ENCODE results near the gene DPP6.

Gene DPP6

GRCh38 chr7:154916856-154917807 lies 864.9 kb downstream of the DPP6 start:
- no peak overlapping the region for H3K4me3 ChIP-seq (ENCODE audit: low read length, poor library complexity, severe bottlenecking)
- H3K36me3 ChIP-seq (ENCODE audit: insufficient read depth, low read length): no peaks in the 10 kb centered on the region
- H3K4me2 ChIP-seq (ENCODE audit: low read depth, low read length, poor library complexity, severe bottlenecking): no peak overlapping the region
- H3K9ac ChIP-seq (ENCODE audit: low read depth, low read length, poor library complexity, severe bottlenecking): no peak overlapping the region
- no peaks in the 10 kb centered on the region for H3F3A ChIP-seq (ENCODE audit: low read depth)
- no peaks in the 10 kb centered on the region for H3K27me3 ChIP-seq (ENCODE audit: insufficient read depth, low read length, poor library complexity, severe bottlenecking)
- TF ChIP-seq, protein P1, sequence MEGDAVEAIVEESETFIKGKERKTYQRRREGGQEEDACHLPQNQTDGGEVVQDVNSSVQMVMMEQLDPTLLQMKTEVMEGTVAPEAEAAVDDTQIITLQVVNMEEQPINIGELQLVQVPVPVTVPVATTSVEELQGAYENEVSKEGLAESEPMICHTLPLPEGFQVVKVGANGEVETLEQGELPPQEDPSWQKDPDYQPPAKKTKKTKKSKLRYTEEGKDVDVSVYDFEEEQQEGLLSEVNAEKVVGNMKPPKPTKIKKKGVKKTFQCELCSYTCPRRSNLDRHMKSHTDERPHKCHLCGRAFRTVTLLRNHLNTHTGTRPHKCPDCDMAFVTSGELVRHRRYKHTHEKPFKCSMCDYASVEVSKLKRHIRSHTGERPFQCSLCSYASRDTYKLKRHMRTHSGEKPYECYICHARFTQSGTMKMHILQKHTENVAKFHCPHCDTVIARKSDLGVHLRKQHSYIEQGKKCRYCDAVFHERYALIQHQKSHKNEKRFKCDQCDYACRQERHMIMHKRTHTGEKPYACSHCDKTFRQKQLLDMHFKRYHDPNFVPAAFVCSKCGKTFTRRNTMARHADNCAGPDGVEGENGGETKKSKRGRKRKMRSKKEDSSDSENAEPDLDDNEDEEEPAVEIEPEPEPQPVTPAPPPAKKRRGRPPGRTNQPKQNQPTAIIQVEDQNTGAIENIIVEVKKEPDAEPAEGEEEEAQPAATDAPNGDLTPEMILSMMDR (conservative IDR thresholded peaks at IDR 0.05; ENCODE audit: low read length): no peak
- H3K4me1 ChIP-seq (ENCODE audit: insufficient read depth, low read length, poor library complexity, severe bottlenecking): no peaks in the 10 kb centered on the region
- no peak overlapping the region for H2AFZ ChIP-seq (ENCODE audit: low read length)
- H3K9me3 ChIP-seq (ENCODE audit: insufficient read depth, low read depth, low read length): no peaks in the 10 kb centered on the region
- no peaks in the 10 kb centered on the region for H4K20me1 ChIP-seq (ENCODE audit: insufficient read depth, low read length, poor library complexity, severe bottlenecking)
- H3K79me2 ChIP-seq (ENCODE audit: insufficient read depth, low read length): no peaks in the 10 kb centered on the region
- no peaks in the 10 kb centered on the region for H3K9me2 ChIP-seq (replicated peaks; ENCODE audit: low read depth, low read length)

DNA sequence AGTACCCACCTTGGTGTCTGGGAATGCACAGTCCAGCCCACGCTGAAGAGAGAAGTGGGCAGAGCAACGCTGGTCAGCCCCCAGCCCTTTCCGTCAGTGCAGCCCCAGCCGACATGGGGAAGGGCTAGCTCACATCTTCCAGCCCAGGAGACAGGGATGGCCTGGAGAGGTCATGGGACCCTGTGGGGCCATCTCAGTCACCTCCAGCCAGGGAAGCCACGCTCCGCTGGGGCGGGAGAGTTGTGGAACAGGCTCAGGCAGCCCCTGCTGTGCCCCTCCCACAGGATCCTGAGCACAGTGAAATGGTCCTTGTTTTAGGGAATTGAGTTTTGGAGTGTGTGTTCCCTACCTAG lies 865.6 kb downstream of the DPP6 start:
- no peaks in the 10 kb centered on the region for H3K9me3 ChIP-seq (ENCODE audit: insufficient read depth, low read depth, low read length)
- no peaks in the 10 kb centered on the region for H3K9me2 ChIP-seq (replicated peaks; ENCODE audit: low read depth, low read length)
- no peaks in the 10 kb centered on the region for H3K4me1 ChIP-seq (ENCODE audit: insufficient read depth, low read length, poor library complexity, severe bottlenecking)
- H3F3A ChIP-seq (ENCODE audit: low read depth): no peaks in the 10 kb centered on the region
- no peaks in the 10 kb centered on the region for H3K36me3 ChIP-seq (ENCODE audit: insufficient read depth, low read length)
- TF ChIP-seq EZH2phosphoT487 (IDR thresholded peaks at IDR 0.05; ENCODE audit: borderline replicate concordance): no peak
- TF ChIP-seq, protein P1 (conservative IDR thresholded peaks at IDR 0.05; ENCODE audit: low read length): no peak
- no peak overlapping the region for H2AFZ ChIP-seq (ENCODE audit: low read length)
- H3K9ac ChIP-seq (ENCODE audit: low read depth, low read length, poor library complexity, severe bottlenecking): no peak overlapping the region
- H3K4me3 ChIP-seq (ENCODE audit: low read length, poor library complexity, severe bottlenecking): no peak overlapping the region
- no peaks in the 10 kb centered on the region for H3K79me2 ChIP-seq (ENCODE audit: insufficient read depth, low read length)
- H3K27me3 ChIP-seq (ENCODE audit: insufficient read depth, low read length, poor library complexity, severe bottlenecking): no peaks in the 10 kb centered on the region
- no peak overlapping the region for H3K4me2 ChIP-seq (ENCODE audit: low read depth, low read length, poor library complexity, severe bottlenecking)
- H4K20me1 ChIP-seq (ENCODE audit: insufficient read depth, low read length, poor library complexity, severe bottlenecking): no peaks in the 10 kb centered on the region

DNA sequence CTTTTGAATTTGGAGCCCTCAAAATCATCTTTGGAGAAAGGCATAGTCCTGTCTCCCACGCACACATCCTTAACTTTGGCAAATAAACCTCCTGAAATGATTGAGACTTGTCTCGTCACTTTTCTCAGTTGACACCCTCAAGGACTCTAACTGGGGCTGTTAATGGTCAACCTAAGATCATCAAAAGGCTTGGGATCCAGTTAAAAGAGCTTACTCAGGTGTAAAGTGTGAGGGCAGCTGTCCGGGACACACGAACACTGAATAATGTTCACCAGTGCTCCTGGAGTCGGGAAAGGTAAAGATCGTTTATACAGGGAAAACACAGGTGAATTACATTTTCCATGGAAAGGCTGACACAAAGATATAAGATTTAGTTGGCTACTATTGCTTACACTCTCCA lies 866.1 kb downstream of the DPP6 start:
- H3K36me3 ChIP-seq (ENCODE audit: insufficient read depth, low read length): no peaks in the 10 kb centered on the region
- no peaks in the 10 kb centered on the region for H3K79me2 ChIP-seq (ENCODE audit: insufficient read depth, low read length)
- TF ChIP-seq, protein P1 (conservative IDR thresholded peaks at IDR 0.05; ENCODE audit: low read length): no peak
- no peak for TF ChIP-seq EZH2phosphoT487 (IDR thresholded peaks at IDR 0.05; ENCODE audit: borderline replicate concordance)
- no peaks in the 10 kb centered on the region for H3K9me2 ChIP-seq (replicated peaks; ENCODE audit: low read depth, low read length)
- H3K9me3 ChIP-seq (ENCODE audit: insufficient read depth, low read depth, low read length): no peaks in the 10 kb centered on the region
- no peaks in the 10 kb centered on the region for H4K20me1 ChIP-seq (ENCODE audit: insufficient read depth, low read length, poor library complexity, severe bottlenecking)
- no peaks in the 10 kb centered on the region for H3K27me3 ChIP-seq (ENCODE audit: insufficient read depth, low read length, poor library complexity, severe bottlenecking)
- H3K4me1 ChIP-seq (ENCODE audit: insufficient read depth, low read length, poor library complexity, severe bottlenecking): no peaks in the 10 kb centered on the region
- no peak overlapping the region for H3K4me2 ChIP-seq (ENCODE audit: low read depth, low read length, poor library complexity, severe bottlenecking)
- no peak overlapping the region for H3K4me3 ChIP-seq (ENCODE audit: low read length, poor library complexity, severe bottlenecking)
- H3F3A ChIP-seq (ENCODE audit: low read depth): no peaks in the 10 kb centered on the region
- no peak overlapping the region for H3K9ac ChIP-seq (ENCODE audit: low read depth, low read length, poor library complexity, severe bottlenecking)
- H2AFZ ChIP-seq (ENCODE audit: low read length): no peak overlapping the region

Measured in Loucy (cell line).